OCI-LY7 (cell line): ENCODE results near the gene ZDHHC14. TPM values are rescaled to one million over a fixed set of nuclear protein-coding genes. Genes with fewer than 3 reads are reported as not detected.

ENCODE experiments used
- BruUV-seq: library from RNA; stranded (reverse); fragments of 400-500 nt; replicated peaks from 2 replicates; lab custom pipeline; 2021; lab: Mats Ljungman, UMichigan
- CTCF ChIA-PET: fragments of 300-600 bp; sonication (Branson Sonifier 250); formaldehyde crosslinking; loops from one replicate; lab custom pipeline; 2022; ENCODE audit warnings: antibody characterized with exemption; ENCODE audit not compliant: unreplicated experiment; lab: Charles Lee
- POLR2A ChIA-PET: fragments of 300-600 bp; sonication (Branson Sonifier 250); formaldehyde crosslinking; loops from one replicate; lab custom pipeline; 2022; ENCODE audit warnings: antibody characterized with exemption; lab: Charles Lee
- DNase-seq: peaks from one replicate; pipeline ENCODE4 v3.0.0-alpha.2; 2015; ENCODE audit warnings: low spot score
- H2AFZ ChIP-seq: fragments of 200-600 bp; sonication (generic), shearing (Covaris generic); 2 replicates; pipeline ENCODE4 v1.6.1; 2014; ENCODE audit warnings: mild to moderate bottlenecking, antibody characterized with exemption, low read length, moderate library complexity
- H3K27ac ChIP-seq: fragments of 200-600 bp; sonication (generic); 2 replicates; pipeline ENCODE4 v1.5.1; 2014; ENCODE audit warnings: mixed run types, low read depth, mild to moderate bottlenecking, moderate library complexity, low read length, inconsistent platforms; ENCODE audit not compliant: poor library complexity, severe bottlenecking
- H3K36me3 ChIP-seq: fragments of 200-600 bp; sonication (generic); 2 replicates; pipeline ENCODE4 v1.6.1; 2014; ENCODE audit warnings: mild to moderate bottlenecking, antibody characterized with exemption, low read length, moderate library complexity, mixed read lengths; ENCODE audit not compliant: insufficient read depth
- H3K4me1 ChIP-seq: fragments of 200-600 bp; sonication (generic); 2 replicates; pipeline ENCODE4 v1.5.1; 2014; ENCODE audit warnings: mild to moderate bottlenecking, low read length; ENCODE audit not compliant: insufficient read depth, poor library complexity, severe bottlenecking
- H3K4me2 ChIP-seq: fragments of 200-600 bp; sonication (generic); 2 replicates; pipeline ENCODE4 v1.6.1; 2014; ENCODE audit warnings: mild to moderate bottlenecking, low read length
- H3K4me3 ChIP-seq: fragments of 200-600 bp; sonication (generic); 2 replicates; pipeline ENCODE4 v1.5.1; 2014; ENCODE audit warnings: mild to moderate bottlenecking, low read depth, low read length; ENCODE audit not compliant: poor library complexity, severe bottlenecking
- H3K79me2 ChIP-seq: fragments of 200-600 bp; sonication (generic); 2 replicates; pipeline ENCODE4 v1.6.1; 2016; ENCODE audit warnings: low read depth, mild to moderate bottlenecking, low read length, moderate library complexity, mixed read lengths; ENCODE audit not compliant: insufficient read depth
- H3K9me2 ChIP-seq: fragments of 200-600 bp; sonication (generic); 2 replicates; pipeline ENCODE4 v1.6.1; 2016; ENCODE audit warnings: mild to moderate bottlenecking, low read length, mixed read lengths; ENCODE audit not compliant: insufficient read depth
- H3K9me3 ChIP-seq: fragments of 200-600 bp; sonication (generic); 2 replicates; pipeline ENCODE4 v1.6.1; 2014; ENCODE audit warnings: mild to moderate bottlenecking, mixed run types, low read length, mixed read lengths
- H4K20me1 ChIP-seq: fragments of 200-600 bp; sonication (generic); 2 replicates; pipeline ENCODE4 v1.6.1; 2014; ENCODE audit warnings: mild to moderate bottlenecking, antibody characterized with exemption, low read length, moderate library complexity, mixed read lengths; ENCODE audit not compliant: insufficient read depth
- EZH2phosphoT487 ChIP-seq: fragments of 200-600 bp; sonication (generic); IDR thresholded peaks from 2 replicates; pipeline ENCODE4 v1.6.1; 2018; ENCODE audit warnings: low read depth, borderline replicate concordance, mild to moderate bottlenecking, mixed run types, antibody characterized with exemption, low read length, moderate library complexity, mixed read lengths
- intact Hi-C: fragments of 100-400 bp; cut with micrococcal nuclease; formaldehyde crosslinking; loops from one replicate; pipeline ENCODE4 v1.10.0; 2022; ENCODE audit not compliant: unreplicated experiment
- total RNA-seq, 2 experiments: library from RNA; depleted of rRNA in 1 of 2; stranded (reverse); fragments of >200 nt in 1 of 2; shearing (Covaris generic) in 1 of 2; gene quantifications; 2 replicates each; pipeline ENCODE4 v1.2.3, GENCODE V29; 2014 to 2022
- TF ChIP-seq, protein P1 (sequence below): fragments of 200-600 bp; sonication (generic); conservative IDR thresholded peaks from 2 replicates; pipeline ENCODE4 v1.5.1; 2014; ENCODE audit warnings: mild to moderate bottlenecking, antibody characterized with exemption, low read length, moderate library complexity, mixed read lengths

The ZDHHC14 gene
- total RNA-seq, 2 experiments from 2014 or later, result 0.69 to 3.0 TPM

DNA sequence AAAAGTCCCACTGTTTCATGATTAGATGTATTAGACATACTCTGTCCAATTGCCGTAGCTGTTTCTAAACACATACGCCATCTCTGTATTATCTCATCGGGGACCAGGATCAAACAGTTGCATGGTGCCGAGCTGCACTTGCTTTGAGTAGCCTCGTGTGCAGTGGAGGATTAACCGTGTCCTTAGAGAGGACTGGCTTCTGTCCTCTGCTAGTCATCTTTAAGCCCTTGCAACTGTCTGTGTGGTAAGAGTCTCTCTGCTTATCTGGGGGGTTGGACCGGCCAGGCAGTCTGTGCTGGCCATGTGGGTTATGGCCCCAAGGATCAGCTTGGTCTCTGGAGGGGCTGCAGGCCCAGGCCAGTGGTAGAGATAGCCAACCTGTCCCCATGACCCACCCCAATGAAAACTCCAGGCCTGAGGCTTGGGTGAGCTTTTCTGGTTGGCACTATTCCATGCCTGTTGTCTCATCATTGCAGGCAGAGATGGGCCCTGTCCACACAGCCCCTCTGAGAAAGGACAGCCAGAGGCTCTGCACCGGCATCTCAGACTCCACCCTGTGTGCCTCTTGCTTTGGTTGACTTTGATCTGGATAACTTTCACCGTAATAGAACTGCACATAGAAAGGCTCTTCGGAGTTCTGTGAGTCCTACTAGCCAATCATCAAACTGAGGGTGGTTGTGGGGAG, 304.7 kb downstream of the ZDHHC14 start:
- Histone ChIP-seq H3K36me3 (no peaks in the 10 kb centered on the region), H3K9me3 (no peaks in the 10 kb centered on the region), H2AFZ (no peak overlapping the region), H3K4me1 (no peaks in the 10 kb centered on the region), H3K4me3 (no peak overlapping the region), H3K4me2 (no peak overlapping the region), H3K9me2 (no peaks in the 10 kb centered on the region), H4K20me1 (no peaks in the 10 kb centered on the region), H3K27ac (no peak overlapping the region), H3K79me2 (no peaks in the 10 kb centered on the region)
- intact Hi-C loops, result no loop called here
- no TSS peak for BruUV-seq
- ChIA-PET CTCF (no interaction called here), POLR2A (interaction anchor here (0.5 to 0.6 kb wide), 3 partner anchors 22 to 311 kb away, joined by 3 to 6 read pairs (median 5); no protein-coding TSS in a partner anchor)
- TF ChIP-seq, protein P1, sequence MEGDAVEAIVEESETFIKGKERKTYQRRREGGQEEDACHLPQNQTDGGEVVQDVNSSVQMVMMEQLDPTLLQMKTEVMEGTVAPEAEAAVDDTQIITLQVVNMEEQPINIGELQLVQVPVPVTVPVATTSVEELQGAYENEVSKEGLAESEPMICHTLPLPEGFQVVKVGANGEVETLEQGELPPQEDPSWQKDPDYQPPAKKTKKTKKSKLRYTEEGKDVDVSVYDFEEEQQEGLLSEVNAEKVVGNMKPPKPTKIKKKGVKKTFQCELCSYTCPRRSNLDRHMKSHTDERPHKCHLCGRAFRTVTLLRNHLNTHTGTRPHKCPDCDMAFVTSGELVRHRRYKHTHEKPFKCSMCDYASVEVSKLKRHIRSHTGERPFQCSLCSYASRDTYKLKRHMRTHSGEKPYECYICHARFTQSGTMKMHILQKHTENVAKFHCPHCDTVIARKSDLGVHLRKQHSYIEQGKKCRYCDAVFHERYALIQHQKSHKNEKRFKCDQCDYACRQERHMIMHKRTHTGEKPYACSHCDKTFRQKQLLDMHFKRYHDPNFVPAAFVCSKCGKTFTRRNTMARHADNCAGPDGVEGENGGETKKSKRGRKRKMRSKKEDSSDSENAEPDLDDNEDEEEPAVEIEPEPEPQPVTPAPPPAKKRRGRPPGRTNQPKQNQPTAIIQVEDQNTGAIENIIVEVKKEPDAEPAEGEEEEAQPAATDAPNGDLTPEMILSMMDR, result no peak
- TF ChIP-seq EZH2phosphoT487, result no peak
- no peak for DNase-seq

DNA sequence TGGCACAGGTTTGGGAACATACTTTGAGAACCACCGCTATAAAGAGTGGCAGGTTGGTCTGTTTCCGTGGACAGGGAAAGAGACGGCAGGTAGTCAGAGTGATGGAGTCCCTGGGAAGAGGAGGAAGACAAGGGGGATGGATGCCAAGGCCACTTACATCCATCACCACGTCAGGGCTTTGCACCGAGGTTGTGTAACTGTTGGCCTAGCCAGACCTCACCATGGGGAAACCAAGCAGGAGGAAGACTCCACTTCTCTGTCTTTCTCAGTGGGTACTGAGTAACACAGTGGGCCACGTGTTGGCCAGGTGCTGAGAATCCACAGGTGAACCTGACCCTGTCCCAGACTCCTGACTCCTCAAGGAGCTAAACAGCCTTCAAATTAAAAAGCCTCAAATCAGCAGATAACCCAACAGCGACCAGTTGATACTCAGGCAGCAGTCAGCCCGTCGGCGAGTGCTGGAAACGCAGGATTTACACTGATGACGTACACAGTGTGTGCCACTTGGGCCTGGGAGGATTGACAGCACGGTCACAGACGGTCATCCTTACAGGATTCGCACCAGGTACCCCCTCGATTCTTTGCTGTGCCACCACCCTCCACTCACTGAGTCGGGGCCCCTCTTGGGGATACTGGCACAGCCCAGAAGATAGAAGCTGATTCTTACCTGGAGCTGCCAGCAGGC, 307.4 kb downstream of the ZDHHC14 start:
- Histone ChIP-seq H4K20me1 (no peaks in the 10 kb centered on the region), H3K4me1 (no peaks in the 10 kb centered on the region), H3K27ac (no peak overlapping the region), H3K36me3 (no peaks in the 10 kb centered on the region), H3K4me3 (no peak overlapping the region), H2AFZ (no peak overlapping the region), H3K9me3 (no peaks in the 10 kb centered on the region), H3K79me2 (no peaks in the 10 kb centered on the region), H3K4me2 (no peak overlapping the region), H3K9me2 (no peaks in the 10 kb centered on the region)
- POLR2A ChIA-PET, result no interaction called here
- CTCF ChIA-PET, result no interaction called here
- TF ChIP-seq, protein P1, result no peak
- TF ChIP-seq EZH2phosphoT487, result no peak
- BruUV-seq, result no TSS peak
- DNase-seq, result no peak
- intact Hi-C loops, result no loop called here
